Motor neuron (in vitro differentiated cells): ENCODE measurements around the gene PKN1. TPM values are rescaled to one million over a fixed set of nuclear protein-coding genes. Genes with fewer than 3 reads are reported as not detected.
A peak's percentile ranks its signal among the peaks of the same experiment; 100 is the strongest.
"Not testable (repeated sequence)": the region's sequence is repeated elsewhere in the genome, so short reads cannot be mapped to it uniquely, and the experiment has no call there.

Experiments used
- ATAC-seq, 8 experiments: fragments of 200-7000 bp; cut with Tn5 transposase; replicated peaks in 6 of 8; 2 replicates each; pipeline ENCODE4 v1.8.0; 2021; ENCODE audit warnings: mild to moderate bottlenecking in 8 of 8, moderate library complexity in 8 of 8
- H3K27ac ChIP-seq, 2 donors: fragments of 250-450 bp; sonication (Bioruptor Pico); 2 replicates each; pipeline ENCODE4 v1.9.0; 2021; ENCODE audit warnings: antibody characterized with exemption in 2 of 2, mild to moderate bottlenecking in 2 of 2, moderate library complexity in 1 of 2
- H3K4me1 ChIP-seq, 2 donors: fragments of 250-450 bp; sonication (Bioruptor Pico); replicated peaks in 1 of 2; 2 replicates each; pipeline ENCODE4 v1.6.1; 2021; ENCODE audit warnings: antibody characterized with exemption in 2 of 2, mild to moderate bottlenecking in 2 of 2, moderate library complexity in 1 of 2
- H3K4me3 ChIP-seq, 5 donors: fragments of 250-450 bp; sonication (Bioruptor Pico); 2 replicates each; pipeline ENCODE4 v1.9.0; 2021; ENCODE audit warnings: antibody characterized with exemption in 5 of 5, mild to moderate bottlenecking in 5 of 5, moderate library complexity in 4 of 5
- WGBS, 10 experiments: fragments of 450-650 bp; shearing (Covaris generic); methylation state at CpG; one replicate each; pipeline ENCODE4 v1.0.0; 2022; 5-methylcytosine and 5-hydroxymethylcytosine counted together
- in situ Hi-C, 9 experiments: fragments of 400-800 bp; cut with MboI; loops; one replicate each; pipeline ENCODE4 v1.15.0; 2021; ENCODE audit warnings: low sequenced_read_pairs in 9 of 9, low pct_unique_long_range_greater_than_20kb in 2 of 9; ENCODE audit not compliant: unreplicated experiment in 9 of 9
- total RNA-seq, 8 experiments: library from RNA; unstranded; fragments of 300-600 nt; gene quantifications; 2 replicates each; pipeline versions ENCODE4 v1.2.3 to v1.2.4, GENCODE V29; 2022

Gene PKN1
- total RNA-seq, 8 experiments from 2014 or later: 37.6 to 69.3 (median 56.0) TPM

GRCh38 chr19:14401468-14402195, 31.5 kb upstream of the PKN1 start:
- ATAC-seq: no peak
- Histone ChIP-seq H3K4me1 (peaks cover 0 to 4% of the 10 kb centered on the region in 2 donors), H3K4me3 (no peak overlapping the region), H3K27ac (no peak overlapping the region)
- WGBS, 10 experiments: 87 to 100% (median 98%) methylated on average over 2 to 6 of the region's 18 CpGs; no CpG with 5 or more reads in 6 of the 10 experiments
- in situ Hi-C loops: loop anchor here in 2 of 9 experiments (25.0 kb wide), 2 partner anchors 264 to 514 kb away; partner anchors contain the start of genes ASF1B (in 1 of the 2) and NANOS3 (in 1 of the 2)

- Histone ChIP-seq H3K4me1 (peaks cover 0 to 9% of the 10 kb centered on the region in 2 donors), H3K4me3 (no peak overlapping the region), H3K27ac (no peak overlapping the region)
- ATAC-seq: peak in 2 of 8 experiments; percentile 69 to 81
- 43 to 100% (median 89%) methylated on average over 3 to 18 of the region's 26 CpGs for WGBS, 10 experiments
- in situ Hi-C loops: loop anchor here in 2 of 9 experiments (25.0 kb wide), 2 partner anchors 265 to 515 kb away; partner anchors contain the start of genes ASF1B (in 1 of the 2) and NANOS3 (in 1 of the 2)
Measured at GRCh38 chr19:14402332-14403144, 30.6 kb upstream of the PKN1 start.

GRCh38 chr19:14403145-14403930, 29.8 kb upstream of the PKN1 start:
- H3K4me1 ChIP-seq, ATAC-seq, H3K27ac ChIP-seq, H3K4me3 ChIP-seq: not testable (repeated sequence)
- 80 to 95% (median 92%) methylated on average over 1 to 9 of the region's 15 CpGs for WGBS, 10 experiments
- in situ Hi-C loops: loop anchor here in 2 of 9 experiments (25.0 kb wide), 2 partner anchors 266 to 516 kb away; partner anchors contain the start of genes ASF1B (in 1 of the 2) and NANOS3 (in 1 of the 2)

- ATAC-seq: no peak
- H3K4me3 ChIP-seq: no peak overlapping the region
- 90 to 100% (median 95%) methylated on average over 2 to 6 of the region's 9 CpGs; no CpG with 5 or more reads in 6 of the 10 experiments for WGBS, 10 experiments
- in situ Hi-C loops: loop anchor here in 2 of 9 experiments (25.0 kb wide), 2 partner anchors 267 to 517 kb away; partner anchors contain the start of genes ASF1B (in 1 of the 2) and NANOS3 (in 1 of the 2)
- H3K27ac ChIP-seq: no peak overlapping the region
- peaks cover 0 to 9% of the 10 kb centered on the region in 2 donors for H3K4me1 ChIP-seq
Measured at GRCh38 chr19:14404312-14404711, 28.8 kb upstream of the PKN1 start.

- in situ Hi-C loops: loop anchor here in 2 of 9 experiments (25.0 kb wide), 2 partner anchors 268 to 518 kb away; partner anchors contain the start of genes ASF1B (in 1 of the 2) and NANOS3 (in 1 of the 2)
- H3K27ac ChIP-seq: peak overlapping the region in 1 of 2 donors; percentile 8
- H3K4me3 ChIP-seq: peak overlapping the region; percentile 24 to 33 (median 31)
- peaks cover 0 to 9% of the 10 kb centered on the region in 2 donors for H3K4me1 ChIP-seq
- WGBS, 10 experiments: 70% methylated on average over 2 of the region's 6 CpGs; no CpG with 5 or more reads in 9 of the 10 experiments
- ATAC-seq: no peak
Measured at GRCh38 chr19:14405380-14405757, 27.7 kb upstream of the PKN1 start.

GRCh38 chr19:14405758-14406644, 27.1 kb upstream of the PKN1 start:
- in situ Hi-C loops: loop anchor here in 2 of 9 experiments (25.0 kb wide), 2 partner anchors 269 to 519 kb away; partner anchors contain the start of genes ASF1B (in 1 of the 2) and NANOS3 (in 1 of the 2)
- Histone ChIP-seq H3K4me1 (peaks cover 0 to 9% of the 10 kb centered on the region in 2 donors), H3K4me3 (peak overlapping the region; percentile 24 to 33 (median 31)), H3K27ac (peak overlapping the region in 1 of 2 donors; percentile 83)
- ATAC-seq: peak; percentile 43 to 92 (median 89)
- 93 to 100% methylated on average over 1 to 2 of the region's 61 CpGs; no CpG with 5 or more reads in 8 of the 10 experiments for WGBS, 10 experiments

- peak overlapping the region in 1 of 2 donors; percentile 83 for H3K27ac ChIP-seq
- WGBS, 10 experiments: 80 to 100% (median 97%) methylated on average over 2 to 7 of the region's 27 CpGs; no CpG with 5 or more reads in 6 of the 10 experiments
- in situ Hi-C loops: loop anchor here in 2 of 9 experiments (25.0 kb wide), 2 partner anchors 270 to 520 kb away; partner anchors contain the start of genes ASF1B (in 1 of the 2) and NANOS3 (in 1 of the 2)
- H3K4me3 ChIP-seq: peak overlapping the region in 1 of 5 donors; percentile 13
- peaks cover 0 to 9% of the 10 kb centered on the region in 2 donors for H3K4me1 ChIP-seq
- no peak for ATAC-seq
Measured at GRCh38 chr19:14406645-14407401, 26.3 kb upstream of the PKN1 start.

- 69 to 100% (median 89%) methylated on average over 2 to 5 of the region's 20 CpGs; no CpG with 5 or more reads in 5 of the 10 experiments for WGBS, 10 experiments
- ATAC-seq: peak in 2 of 8 experiments; percentile 1 to 5
- in situ Hi-C loops: loop anchor here in 2 of 9 experiments (25.0 kb wide), 2 partner anchors 271 to 521 kb away; partner anchors contain the start of genes ASF1B (in 1 of the 2) and NANOS3 (in 1 of the 2)
- H3K27ac ChIP-seq: no peak overlapping the region
- peaks cover 0 to 9% of the 10 kb centered on the region in 2 donors for H3K4me1 ChIP-seq
- no peak overlapping the region for H3K4me3 ChIP-seq
Measured at GRCh38 chr19:14407605-14408484, 25.3 kb upstream of the PKN1 start.

GRCh38 chr19:14408491-14409145, 24.5 kb upstream of the PKN1 start:
- WGBS, 10 experiments: 50 to 100% (median 88%) methylated on average over 2 to 8 of the region's 20 CpGs; no CpG with 5 or more reads in 3 of the 10 experiments
- Histone ChIP-seq H3K27ac (no peak overlapping the region), H3K4me3 (no peak overlapping the region), H3K4me1 (peaks cover 4 to 11% of the 10 kb centered on the region in 2 donors)
- no peak for ATAC-seq
- in situ Hi-C loops: loop anchor here in 2 of 9 experiments (25.0 kb wide), 2 partner anchors 271 to 521 kb away; partner anchors contain the start of genes ASF1B (in 1 of the 2) and NANOS3 (in 1 of the 2)
